Neutrophil (primary cell): ENCODE data around the gene RHOBTB3.

Source experiments
- H3K27ac ChIP-seq: fragments of 200-600 bp; sonication (generic); 2 replicates; pipeline ENCODE4 v1.5.1; 2016; ENCODE audit warnings: mild to moderate bottlenecking, moderate library complexity
- H3K27me3 ChIP-seq: fragments of 200-600 bp; sonication (generic); 2 replicates; pipeline ENCODE4 v1.6.0; 2016; ENCODE audit warnings: mild to moderate bottlenecking
- H3K36me3 ChIP-seq: fragments of 200-600 bp; sonication (generic); 2 replicates; pipeline ENCODE4 v1.5.1; 2017
- H3K4me1 ChIP-seq, 2 experiments: fragments of 200-600 bp in 1 of 2; sonication (generic) in 1 of 2; 1 replicate in 1 of 2; 2 replicates in 1 of 2; pipeline versions ENCODE4 v1.5.1 to v1.6.1; 2013 to 2016; ENCODE audit warnings: low read depth in 1 of 2, low read length in 1 of 2, mild to moderate bottlenecking in 1 of 2, moderate library complexity in 1 of 2; ENCODE audit not compliant: control insufficient read depth in 1 of 2, insufficient read depth in 1 of 2
- H3K4me3 ChIP-seq, 2 experiments: fragments of 200-600 bp in 1 of 2; sonication (generic) in 1 of 2; 1 replicate in 1 of 2; 2 replicates in 1 of 2; pipeline ENCODE4 v1.5.1; 2013 to 2016; ENCODE audit warnings: low read depth in 1 of 2, low read length in 1 of 2, mild to moderate bottlenecking in 1 of 2, moderate library complexity in 1 of 2
- H3K9me3 ChIP-seq: fragments of 200-600 bp; sonication (generic); 2 replicates; pipeline ENCODE4 v1.5.1; 2016
- CTCF ChIP-seq: fragments of 200-600 bp; sonication (generic); IDR thresholded peaks from 2 replicates; pipeline ENCODE4 v1.5.1; 2016; ENCODE audit warnings: antibody characterized with exemption

Gene RHOBTB3

GRCh38 chr5:95822542-95823181 lies 91.5 kb downstream of the RHOBTB3 start, which contains the start of gene GLRX:
GLRX (minus strand) TSS chr5:95822726; CDS start chr5:95822662, 64 bp downstream.
- H3K27ac ChIP-seq, result peak within 1 kb of the TSS; percentile 98
- no peaks in the 10 kb centered on the region for H3K36me3 ChIP-seq
- no peaks in the 10 kb centered on the region for H3K9me3 ChIP-seq
- no peak for TF ChIP-seq CTCF
- H3K4me3 ChIP-seq, result peak within 1 kb of the TSS; percentile 90 to 96
- H3K4me1 ChIP-seq, result peaks cover 90 to 93% of the 10 kb centered on the region in 2 experiments
- no peaks in the 10 kb centered on the region for H3K27me3 ChIP-seq

GRCh38 chr5:95823218-95823737 lies 92.1 kb downstream of the RHOBTB3 start:
- H3K9me3 ChIP-seq, result no peaks in the 10 kb centered on the region
- TF ChIP-seq CTCF, result no peak
- peaks cover 90 to 93% of the 10 kb centered on the region in 2 experiments for H3K4me1 ChIP-seq
- no peaks in the 10 kb centered on the region for H3K27me3 ChIP-seq
- H3K4me3 ChIP-seq, result peak overlapping the region; percentile 90 to 96
- peak overlapping the region; percentile 98 for H3K27ac ChIP-seq
- H3K36me3 ChIP-seq, result no peaks in the 10 kb centered on the region

- no peaks in the 10 kb centered on the region for H3K27me3 ChIP-seq
- H3K27ac ChIP-seq, result peak overlapping the region; percentile 98
- H3K4me1 ChIP-seq, result peaks cover 90 to 93% of the 10 kb centered on the region in 2 experiments
- no peaks in the 10 kb centered on the region for H3K9me3 ChIP-seq
- peak overlapping the region; percentile 90 to 96 for H3K4me3 ChIP-seq
- H3K36me3 ChIP-seq, result no peaks in the 10 kb centered on the region
- no peak for TF ChIP-seq CTCF
Measured at GRCh38 chr5:95823738-95824609, 92.8 kb downstream of the RHOBTB3 start.

- Histone ChIP-seq H3K4me3 (peak overlapping the region; percentile 90 to 96), H3K36me3 (no peaks in the 10 kb centered on the region), H3K27ac (peak overlapping the region; percentile 98), H3K27me3 (no peaks in the 10 kb centered on the region), H3K4me1 (peaks cover 85 to 86% of the 10 kb centered on the region in 2 experiments), H3K9me3 (no peaks in the 10 kb centered on the region)
- no peak for TF ChIP-seq CTCF
Measured at GRCh38 chr5:95824747-95825146, 93.6 kb downstream of the RHOBTB3 start.

GRCh38 chr5:95825495-95825894 lies 94.4 kb downstream of the RHOBTB3 start:
- H3K27ac ChIP-seq, result peak overlapping the region; percentile 98
- no peaks in the 10 kb centered on the region for H3K36me3 ChIP-seq
- no peak overlapping the region for H3K4me3 ChIP-seq

More at GRCh38 chr5:95825495-95825894, 94.4 kb downstream of the RHOBTB3 start:
- no peak for TF ChIP-seq CTCF
- Histone ChIP-seq H3K9me3 (no peaks in the 10 kb centered on the region), H3K27me3 (no peaks in the 10 kb centered on the region), H3K4me1 (peaks cover 78 to 79% of the 10 kb centered on the region in 2 experiments)
